ENCODE measurements around the gene EXOC3L4.
A peak's percentile ranks its signal among the peaks of the same experiment; 100 is the strongest.
"Not testable (repeated sequence)": the region's sequence is repeated elsewhere in the genome, so short reads cannot be mapped to it uniquely, and the experiment has no call there.

EXOC3L4 gene

DNA sequence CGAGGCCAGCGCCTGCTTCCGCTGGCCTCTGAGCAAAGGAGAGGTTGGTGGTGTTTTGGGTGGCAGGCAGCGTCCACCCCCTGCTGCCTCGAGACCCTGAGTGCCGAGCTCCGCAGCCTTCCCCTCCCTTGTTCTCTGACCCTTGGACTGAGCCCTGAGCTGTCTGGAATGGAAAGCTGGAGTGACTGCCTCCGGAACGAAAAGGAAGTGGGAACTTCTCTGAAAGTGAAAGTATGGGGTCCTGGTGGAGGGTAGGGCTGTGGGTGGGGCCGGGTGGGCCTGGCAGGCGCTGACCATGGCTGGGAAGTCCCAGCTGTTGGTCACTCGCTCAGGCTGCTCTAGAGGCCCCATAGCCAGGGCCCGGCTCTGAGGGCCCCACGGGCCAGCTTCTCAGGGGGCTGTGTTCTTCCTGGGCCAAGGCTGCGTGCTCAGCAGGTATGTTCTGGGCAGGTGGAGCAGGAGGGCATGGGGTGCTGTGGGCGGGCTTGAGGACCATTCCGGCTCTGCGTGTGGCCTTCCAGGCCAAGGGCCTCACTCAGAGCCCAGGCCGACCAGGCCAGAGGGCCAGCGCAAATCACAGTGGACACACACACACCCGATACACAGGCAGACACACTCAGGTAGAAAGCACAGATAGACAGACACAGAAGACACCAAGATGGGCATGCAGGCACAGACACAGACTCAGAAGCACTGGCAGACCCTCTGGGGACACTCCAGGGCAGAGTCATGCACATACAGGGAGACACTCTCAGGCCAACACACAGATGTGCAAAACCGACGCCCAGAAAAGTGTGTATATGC, at the start of gene EXOC3L4:
Gene EXOC3L4, plus strand, starts transcription at position 320 of the 804 bp plus-strand sequence. CDS start 5,495 bp downstream, outside the sequence.
- no peak for DNase-seq

DNA sequence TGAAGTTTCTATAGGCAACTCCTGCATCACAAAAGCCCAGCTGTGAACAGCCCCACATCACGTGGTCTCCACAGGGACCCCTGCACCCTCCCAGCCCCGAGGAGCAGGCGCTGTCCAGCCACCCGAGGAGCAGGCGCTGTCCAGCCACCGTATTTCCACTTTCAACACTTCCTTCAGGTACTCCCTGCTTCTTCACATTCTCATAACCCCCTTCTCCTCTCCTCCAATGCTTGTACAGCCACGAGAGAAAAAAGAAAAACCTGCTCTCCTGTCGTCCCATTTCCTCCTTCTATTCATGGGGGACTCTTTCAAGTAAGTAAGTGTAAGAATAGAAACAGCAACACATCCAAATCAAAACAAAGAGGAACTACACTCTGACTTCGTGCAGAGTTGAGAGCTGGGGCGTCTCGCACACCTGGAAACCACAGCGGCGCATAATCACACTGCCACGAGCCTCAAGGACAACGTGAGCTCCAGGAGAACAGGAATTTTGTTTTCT, 49.1 kb upstream of the EXOC3L4 start:
- no peak for DNase-seq

DNA sequence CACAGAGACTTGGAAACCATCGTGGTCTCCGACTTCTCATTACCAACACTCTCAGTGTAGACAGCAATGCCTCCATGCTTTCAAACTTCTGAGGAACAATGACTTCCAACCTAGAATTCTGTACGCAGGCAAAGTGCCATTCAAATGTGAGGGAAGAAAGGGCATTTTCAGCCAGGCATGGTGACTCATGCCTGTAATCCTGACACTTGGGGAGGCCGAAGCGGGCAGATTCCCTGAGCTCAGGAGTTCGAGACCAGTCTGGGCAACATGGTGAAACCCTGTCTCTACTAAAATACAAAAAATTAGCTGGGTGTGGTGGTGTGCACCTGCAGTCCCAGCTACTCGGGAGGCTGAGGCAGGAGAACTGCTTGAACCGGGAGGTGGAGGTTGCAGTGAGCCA, 47.1 kb upstream of the EXOC3L4 start:
- not testable (repeated sequence) for DNase-seq

DNA sequence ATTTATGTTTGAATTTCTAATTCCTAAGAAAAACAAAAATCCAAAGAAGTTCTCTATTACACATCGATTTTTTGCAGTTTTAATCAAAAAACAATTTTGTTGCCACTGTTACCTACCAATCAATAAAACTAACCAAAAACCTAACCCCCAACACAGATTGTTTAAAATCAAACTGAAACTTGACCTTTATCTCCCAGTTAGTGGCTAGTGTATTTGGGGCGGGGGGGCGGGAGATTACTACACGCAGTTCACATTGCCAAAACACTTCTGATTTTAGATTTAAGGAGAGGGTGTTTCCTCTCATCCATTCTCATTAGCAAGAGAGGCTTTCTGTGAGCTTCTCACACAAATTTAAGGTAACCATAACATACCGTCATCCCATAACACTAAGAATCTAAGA, 43.6 kb upstream of the EXOC3L4 start:
- no peak for DNase-seq

DNA sequence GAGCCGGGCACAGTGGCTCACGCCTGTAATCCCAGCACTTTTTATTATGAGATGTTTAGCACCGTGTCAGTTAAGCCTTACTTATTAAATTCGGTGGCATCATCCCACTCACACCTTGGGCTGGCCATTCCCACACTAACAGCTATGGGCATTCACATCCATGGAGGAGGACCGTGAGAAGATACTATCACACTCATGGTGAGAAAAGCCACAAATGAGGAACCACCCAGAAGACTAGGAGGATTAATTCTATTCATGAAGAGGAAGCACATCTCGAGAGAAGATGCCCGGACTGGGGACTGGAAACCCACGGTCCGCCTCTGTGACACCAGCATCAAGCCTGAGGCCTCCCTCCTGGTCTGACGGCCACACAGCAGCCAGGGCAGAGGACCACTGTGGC, 42.1 kb upstream of the EXOC3L4 start:
- no peak for DNase-seq

DNA sequence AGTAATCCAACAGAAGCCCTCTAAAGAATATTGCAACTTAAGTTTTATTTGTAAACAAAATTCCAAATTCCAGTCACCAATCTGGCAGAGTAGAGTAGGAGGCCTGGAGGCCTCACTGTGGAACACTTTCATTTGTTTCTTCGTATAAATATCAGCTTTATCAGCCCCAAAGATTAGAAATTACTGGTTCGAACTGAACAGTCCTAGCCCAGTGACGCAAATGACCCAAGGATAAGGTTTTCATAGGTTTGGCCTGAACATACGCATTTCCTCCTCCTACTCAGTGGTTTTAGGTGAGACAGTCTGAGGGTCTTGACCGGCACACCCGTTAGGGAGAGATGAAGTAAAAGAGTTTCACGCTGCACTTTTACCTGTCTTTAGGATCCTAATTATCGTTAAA, 38.8 kb upstream of the EXOC3L4 start:
- DNase-seq: no peak

DNA sequence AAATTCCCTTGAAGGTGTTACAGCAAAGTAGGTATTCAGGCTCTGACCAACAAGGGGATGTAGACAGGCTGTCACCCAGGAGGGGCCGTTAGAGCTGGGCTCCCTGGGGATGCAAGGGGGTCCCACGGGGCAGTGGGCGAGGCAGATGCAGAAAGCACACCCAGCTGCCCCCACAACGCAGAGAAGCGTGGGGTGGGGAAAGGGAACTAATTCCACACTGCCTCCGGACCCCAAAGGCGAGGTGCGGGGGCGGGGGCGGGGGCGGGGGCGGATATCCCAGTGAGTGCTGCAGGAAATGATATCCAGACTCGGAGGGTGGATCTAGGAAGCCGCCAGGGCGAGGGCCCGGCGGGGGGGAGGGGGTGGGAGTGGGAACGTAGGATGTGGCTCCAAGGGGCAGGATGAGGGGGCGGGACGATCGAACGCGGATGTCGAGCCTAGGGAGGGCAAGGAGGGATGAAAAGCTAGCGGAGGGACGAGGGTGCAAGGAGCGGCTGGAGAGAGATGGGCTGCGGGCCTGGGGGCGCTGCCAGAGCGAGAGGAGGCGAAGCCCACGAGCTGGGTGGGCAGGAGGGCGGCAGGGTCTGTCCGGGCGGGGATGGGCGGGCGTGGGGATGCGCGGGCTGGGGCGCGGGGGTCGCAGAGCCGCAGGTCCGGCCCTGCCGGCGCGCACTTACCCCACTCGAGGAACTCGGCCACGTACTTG, 38.0 kb upstream of the EXOC3L4 start:
- no peak for DNase-seq

DNA sequence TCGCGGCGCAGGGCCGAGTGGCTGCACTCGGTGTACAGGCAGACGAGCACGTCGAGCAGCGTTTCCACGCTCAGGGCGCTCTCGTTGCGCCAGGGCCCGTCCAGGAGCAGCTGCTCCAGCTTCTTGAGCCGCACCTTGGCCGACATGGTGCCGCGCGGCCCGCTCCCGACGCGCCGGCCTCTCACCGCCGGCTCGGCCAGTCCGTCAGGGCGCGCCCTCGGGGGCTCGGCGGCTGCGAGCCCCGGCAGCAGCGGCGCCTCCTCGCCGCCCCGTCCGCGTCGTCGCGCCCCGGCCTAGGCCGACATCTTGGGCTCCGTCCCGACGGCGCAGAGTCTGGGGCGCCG, 37.5 kb upstream of the EXOC3L4 start:
- DNase-seq: no peak

DNA sequence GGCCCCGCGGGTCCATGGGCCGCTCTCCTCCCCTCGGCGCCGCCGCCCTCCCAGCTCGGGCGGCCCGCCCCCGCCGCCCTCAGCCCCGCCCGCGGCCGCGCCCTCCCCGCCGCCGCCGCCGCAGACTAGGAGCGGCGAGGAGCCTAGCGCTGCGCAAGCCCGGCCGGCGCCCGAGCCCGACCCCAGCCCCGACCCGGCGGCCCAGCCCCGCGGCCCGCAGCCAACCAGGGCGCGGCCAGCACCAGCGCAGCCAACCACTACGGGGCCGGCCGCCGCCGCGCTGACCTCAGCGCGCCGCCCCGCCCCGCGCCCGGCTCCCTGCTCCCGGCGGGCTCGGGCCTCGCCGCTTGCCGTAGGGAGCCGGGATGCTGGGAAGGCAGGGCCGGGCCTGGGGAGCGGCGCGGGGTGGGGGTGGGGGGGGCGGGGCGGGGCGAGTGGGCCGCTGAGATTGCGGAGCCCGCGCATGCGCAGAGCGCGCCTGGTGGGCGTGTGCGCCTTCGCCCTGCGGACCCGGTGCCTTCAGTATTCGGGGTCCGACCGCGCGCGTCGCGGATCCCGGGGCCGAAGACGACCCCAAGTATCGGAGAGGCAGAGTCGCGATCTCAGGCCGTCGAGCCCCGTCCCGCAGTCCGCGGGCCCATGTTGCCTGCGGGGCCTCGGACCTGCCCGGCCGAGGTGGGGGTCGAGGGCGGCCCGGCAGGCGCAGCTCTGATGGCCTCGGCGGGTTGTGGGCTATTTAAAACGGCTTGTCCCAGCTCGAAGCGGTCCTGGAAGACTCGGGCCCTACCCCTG, 37.0 kb upstream of the EXOC3L4 start, which contains the start of gene CDC42BPB:
Gene CDC42BPB, minus strand, starts transcription at position 178 of the 792 bp plus-strand sequence. CDS start 376 bp downstream, outside the sequence.
- DNase-seq: peak; percentile 10

DNA sequence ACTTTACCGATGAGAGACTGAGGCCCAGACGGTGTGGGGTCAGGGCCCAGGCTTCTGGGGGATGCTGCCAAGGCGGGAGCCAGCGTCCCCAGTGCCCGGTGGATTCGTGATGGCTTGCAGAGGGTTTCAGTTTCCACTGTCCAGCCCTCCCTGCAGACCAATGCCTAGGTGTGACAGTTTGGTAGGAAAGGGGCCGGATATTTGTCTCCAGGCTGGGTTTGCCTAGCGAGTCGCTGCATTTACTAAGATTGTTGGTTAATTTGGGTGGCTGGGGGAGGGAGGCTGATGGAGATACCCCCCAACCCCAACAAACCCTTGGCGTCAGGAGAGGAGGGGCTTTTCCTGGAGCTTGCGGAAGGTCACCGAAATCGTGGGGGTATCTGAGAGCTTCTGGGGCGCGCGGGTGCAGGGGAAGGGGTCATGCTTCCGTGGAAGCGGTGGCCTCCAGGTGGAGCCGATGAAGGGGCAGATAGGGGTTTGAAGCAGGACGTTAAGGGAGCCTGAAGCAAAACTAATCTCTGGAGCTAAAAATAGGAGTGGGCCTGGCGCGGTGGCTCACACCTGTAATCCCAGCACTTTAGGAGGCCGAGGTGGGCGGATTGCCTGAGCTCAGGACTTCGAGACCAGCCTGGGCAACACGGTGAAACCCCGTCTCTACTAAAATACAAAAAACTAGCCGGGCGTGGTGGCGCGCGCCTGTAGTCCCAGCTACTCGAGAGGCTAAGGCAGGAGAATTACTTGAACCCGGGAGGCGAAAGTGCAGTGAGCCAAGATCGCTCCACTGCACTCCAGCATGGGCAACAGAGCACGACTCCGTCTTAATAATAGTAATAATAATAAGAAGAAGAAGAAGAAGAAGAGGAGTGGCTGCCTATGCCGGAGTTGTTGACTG, 36.1 kb upstream of the EXOC3L4 start:
- DNase-seq: no peak

DNA sequence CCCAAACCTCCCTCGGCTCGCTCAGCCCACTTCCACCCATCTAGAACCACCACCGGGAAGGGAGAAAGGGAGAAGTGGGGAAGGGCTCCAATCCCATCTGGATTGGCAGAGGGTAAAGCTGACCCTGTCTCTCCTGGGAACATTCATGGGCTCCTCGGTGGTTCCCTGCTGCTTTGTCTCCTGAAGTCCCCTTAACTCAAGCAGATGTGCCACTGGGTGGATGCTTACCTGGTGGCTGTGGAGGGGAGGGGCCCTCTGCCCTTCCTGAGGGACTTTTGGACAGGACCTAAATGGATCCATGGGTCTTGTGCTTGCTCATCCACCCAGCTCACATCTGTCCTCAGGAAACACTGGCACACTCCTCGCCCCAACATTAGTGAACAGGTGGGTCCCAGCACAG, 35.0 kb upstream of the EXOC3L4 start:
- DNase-seq: no peak

DNA sequence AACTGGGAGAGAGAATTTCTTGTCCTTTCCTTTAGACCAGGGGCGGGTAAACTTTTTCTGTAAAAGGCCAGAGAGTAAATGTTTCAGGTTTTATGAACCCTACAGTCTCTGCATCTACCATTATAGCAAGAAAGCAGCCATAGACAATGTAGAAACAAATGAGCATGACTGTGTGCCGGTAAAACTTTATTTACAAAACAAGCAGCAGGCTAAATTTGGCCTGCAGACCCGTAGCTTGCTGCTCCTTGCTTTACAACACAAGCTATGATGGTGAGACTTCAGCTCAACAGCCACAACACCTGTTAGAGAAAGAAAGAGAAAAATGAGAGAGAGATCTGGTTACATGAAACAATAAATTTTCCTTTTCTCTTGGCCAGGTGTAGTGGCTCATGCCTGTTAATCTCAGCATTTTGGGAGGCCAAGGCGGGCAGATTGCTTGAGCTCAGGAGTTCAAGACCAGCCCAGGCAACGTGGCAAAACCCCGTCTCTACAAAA, 33.0 kb upstream of the EXOC3L4 start:
- DNase-seq: no peak

DNA sequence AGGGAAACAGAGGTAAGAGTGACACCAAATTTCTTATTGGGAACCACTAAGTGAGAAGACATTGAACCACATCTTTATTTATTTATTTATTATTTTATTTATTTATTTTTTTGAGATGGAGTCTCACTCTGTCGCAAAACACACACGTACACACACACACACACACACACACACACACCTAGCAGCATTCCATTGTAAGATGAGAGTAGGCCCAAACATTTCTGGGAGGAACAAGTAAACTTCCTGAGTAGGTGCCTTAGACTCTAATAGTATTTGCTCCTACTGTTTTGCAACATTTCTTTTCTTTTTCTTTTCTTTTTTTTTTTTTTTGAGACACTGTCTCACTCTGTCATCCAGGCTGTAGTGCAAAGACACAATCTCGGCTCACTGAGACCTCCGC, 30.1 kb upstream of the EXOC3L4 start:
- no peak for DNase-seq

DNA sequence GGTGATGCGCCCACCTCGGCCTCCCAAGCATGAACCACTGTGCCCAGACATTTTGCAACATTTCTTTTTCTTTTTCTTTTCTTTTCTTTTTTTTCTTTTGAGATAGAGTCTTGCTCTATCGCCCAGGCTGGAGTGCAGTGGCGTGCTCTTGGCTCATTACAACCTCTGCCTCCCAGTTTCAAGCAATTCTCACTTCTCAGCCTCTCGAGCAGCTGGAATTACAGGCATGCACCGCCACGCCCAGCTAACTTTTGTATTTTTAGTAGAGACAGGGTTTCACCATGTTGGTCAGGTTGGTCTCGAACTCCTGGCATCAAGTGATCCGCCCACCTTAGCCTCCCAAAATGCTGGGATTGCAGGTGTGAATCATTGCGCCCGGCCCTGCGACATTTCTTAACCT, 29.5 kb upstream of the EXOC3L4 start:
- DNase-seq: no peak

DNA sequence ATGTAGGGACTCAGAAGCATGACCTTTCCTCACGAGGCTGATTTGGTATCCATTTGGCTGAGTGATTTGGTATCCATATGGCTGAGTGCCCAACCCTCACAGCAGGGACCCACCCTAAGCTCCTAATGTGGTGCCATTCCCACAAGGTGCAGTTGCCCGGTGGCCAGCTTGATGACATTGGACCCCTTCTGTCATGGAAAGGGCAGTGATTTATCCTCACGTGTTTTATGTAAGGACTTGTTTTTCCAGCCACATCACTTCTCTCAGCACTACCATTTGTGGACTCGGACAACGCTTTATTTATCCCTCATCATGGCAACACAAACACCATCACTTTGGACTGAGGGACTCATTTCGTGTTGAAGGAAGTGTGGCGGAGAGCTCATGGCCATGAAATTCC, 28.7 kb upstream of the EXOC3L4 start:
- no peak for DNase-seq

DNA sequence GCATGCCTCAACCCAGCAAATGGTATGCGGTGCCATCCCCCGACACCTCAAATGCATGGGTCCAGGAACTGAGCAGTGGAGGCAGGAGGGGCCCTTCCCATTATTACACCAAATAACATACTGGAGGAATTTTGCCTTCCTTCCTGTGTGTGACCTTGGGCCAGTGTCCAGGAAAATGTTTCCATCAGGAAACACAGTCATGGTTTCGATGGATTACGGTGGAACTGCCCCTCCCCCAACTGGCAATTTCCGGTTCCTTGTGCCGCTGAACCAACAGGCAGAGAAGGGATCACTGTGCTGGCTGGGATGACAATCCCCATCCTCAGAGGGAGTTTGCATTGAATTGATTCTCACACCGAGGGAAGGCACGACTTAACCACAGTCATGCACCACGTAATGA, 28.1 kb upstream of the EXOC3L4 start:
- no peak for DNase-seq

DNA sequence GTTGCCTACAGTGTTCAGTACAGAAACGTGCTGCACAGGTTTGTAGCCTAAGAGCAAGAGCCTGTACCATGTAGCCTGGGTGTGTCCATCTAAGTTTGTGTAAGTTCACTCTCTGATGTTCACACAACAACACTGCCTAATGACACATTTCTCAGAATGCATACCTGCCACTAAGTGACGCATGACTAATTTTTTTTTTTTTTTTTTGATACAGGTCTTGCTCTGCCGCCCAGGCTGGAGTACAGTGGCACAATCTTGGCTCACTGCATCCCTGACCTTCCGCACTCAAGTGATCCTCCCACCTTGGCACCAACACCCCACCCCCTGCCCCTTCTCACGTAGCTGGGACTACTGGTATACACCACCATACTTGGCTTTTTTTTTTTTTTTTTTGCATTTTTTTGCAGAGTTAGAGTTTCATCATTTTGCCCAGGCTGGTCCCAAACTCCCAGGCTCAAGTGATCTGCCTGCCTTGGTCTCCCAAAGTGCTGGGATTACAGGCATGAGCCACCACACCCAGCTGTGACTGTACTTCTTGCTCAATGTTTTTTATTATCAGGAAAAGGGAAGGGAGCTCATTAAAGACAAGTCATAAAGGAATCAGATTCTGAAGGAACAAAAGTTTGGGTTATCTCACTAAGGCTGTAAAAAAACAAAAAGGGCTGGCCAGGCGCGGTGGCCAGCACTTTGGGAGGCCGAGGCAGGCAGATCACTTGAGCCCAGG, 27.1 kb upstream of the EXOC3L4 start:
- no peak for DNase-seq

DNA sequence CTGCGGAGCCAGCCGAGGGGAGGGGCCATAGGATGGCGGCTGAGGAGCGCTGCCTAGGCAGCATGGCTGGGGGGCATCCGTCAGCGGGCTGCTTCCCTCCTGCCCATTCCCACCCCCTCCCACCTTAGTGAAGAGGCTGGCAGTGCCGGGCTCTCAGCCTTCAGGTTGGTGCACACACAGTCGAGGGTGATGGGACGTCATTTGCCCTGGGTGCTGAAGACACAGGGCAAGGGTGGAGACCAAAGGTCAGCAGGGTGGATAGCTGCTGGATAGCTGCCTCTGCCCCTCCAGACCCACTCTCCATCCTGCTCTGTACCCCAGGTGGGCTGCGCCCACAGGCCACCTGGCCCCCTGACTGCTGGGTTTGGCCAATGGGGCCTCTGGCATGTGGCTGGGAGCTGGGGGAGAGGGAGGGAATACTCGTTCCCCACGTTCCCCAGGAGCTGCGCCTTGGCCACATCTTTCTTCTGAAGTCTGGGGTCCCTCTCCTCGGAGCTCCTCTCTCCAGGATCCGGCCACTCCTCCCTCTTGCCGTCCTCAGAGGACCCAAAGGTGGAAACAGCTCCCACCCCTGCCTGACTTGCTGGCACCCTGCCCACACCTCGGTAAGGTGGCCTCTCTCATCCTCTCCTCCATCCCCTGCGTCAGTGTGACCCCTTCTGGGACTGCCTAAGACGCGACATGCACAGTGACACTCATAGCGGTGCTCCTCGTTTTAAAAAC, 26.0 kb upstream of the EXOC3L4 start:
- DNase-seq: no peak

DNA sequence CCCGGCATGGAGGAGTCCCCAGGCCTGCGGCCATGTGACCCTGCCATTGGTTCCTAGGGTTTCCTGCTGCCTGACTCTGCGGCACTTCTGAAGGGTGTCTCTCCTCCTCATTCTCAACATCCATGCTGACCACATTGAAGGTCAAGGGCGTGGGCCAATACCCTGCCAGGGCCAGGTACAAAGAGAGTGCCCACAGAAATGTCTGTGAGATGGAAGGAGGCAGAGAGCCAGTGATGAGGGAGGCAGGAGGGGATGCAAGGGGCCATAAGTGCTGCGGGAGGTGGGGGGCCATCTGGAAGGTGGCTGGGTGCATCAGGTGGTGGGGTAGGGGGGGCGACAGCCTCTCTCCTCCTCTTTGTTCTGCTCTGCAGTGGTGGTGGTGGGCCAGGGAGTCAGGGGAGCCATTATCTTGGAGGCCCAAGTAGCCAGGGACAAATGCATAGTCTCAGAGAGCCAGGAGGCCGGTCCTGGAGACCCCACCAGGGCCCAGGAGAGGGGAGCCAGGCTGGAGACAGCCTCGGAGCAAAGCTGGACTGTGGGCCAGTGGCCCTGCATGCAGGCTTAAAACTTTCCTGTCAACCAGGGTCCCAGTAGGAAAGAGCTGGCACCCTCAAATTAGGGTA, 24.2 kb upstream of the EXOC3L4 start:
- no peak for DNase-seq

DNA sequence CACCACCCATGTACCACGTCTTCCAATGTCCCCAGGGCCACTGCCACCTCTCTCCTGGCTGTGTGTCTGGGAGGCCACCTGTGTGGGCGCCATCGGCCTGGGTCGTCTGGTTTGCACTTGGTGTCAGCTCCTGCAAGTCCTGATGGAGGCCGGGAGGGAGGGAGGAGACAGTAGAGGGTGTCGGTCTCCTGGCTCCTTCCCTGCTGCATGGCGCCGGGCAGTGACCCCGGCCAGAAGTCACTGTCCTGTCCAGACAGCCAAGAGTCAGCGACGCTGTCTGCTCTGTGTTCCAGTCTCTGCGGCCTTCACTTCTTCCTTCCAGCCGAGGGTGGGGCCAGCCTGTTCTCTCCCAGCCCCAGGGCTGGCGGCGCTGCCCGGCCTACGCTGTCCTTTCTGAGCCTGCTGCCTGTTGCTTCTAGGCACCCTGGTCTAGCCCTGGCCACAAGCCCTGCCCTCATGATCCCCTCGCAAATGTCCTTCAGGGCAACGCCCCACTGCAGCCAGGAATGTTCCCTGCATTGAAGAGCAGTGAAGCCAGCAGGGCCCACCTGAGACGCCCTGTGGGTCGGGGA, 23.5 kb upstream of the EXOC3L4 start:
- DNase-seq: no peak

Measured in NCI-H2081 treated with DMSO at 0.1 percent for 48 hours (cell line).